Activated CD8-positive, alpha-beta memory T cell treated with anti-CD3 and anti-CD28 coated beads, Interleukin-2, amount 50 U/mL, for 1 hour (primary cell): Measurements from ENCODE around the gene SDC1.

Experiments
- DNase-seq: peaks from one replicate; pipeline ENCODE4 v3.0.0-alpha.2; 2020; ENCODE audit errors: extremely low read depth

The SDC1 gene

GRCh38 chr2:20170704-20171250, 54.2 kb downstream of the SDC1 start:
- no peak for DNase-seq

GRCh38 chr2:20169796-20170703, 54.9 kb downstream of the SDC1 start:
- DNase-seq, result no peak

GRCh38 chr2:20168727-20169696, 55.9 kb downstream of the SDC1 start:
- no peak for DNase-seq

- DNase-seq, result no peak
Observed at GRCh38 chr2:20168048-20168726, 56.7 kb downstream of the SDC1 start.

GRCh38 chr2:20167356-20167755, 57.6 kb downstream of the SDC1 start:
- no peak for DNase-seq

- no peak for DNase-seq
Observed at GRCh38 chr2:20165677-20166509, 59.0 kb downstream of the SDC1 start.

GRCh38 chr2:20164734-20165478, 60.0 kb downstream of the SDC1 start:
- DNase-seq, result no peak

- no peak for DNase-seq
Observed at GRCh38 chr2:20164061-20164733, 60.7 kb downstream of the SDC1 start.

- no peak for DNase-seq
Observed at GRCh38 chr2:20159411-20160070, 65.4 kb downstream of the SDC1 start.

- DNase-seq, result no peak
Observed at GRCh38 chr2:20157193-20157891, 67.6 kb downstream of the SDC1 start.

- no peak for DNase-seq
Observed at GRCh38 chr2:20156836-20157192, 68.1 kb downstream of the SDC1 start.

- DNase-seq, result no peak
Observed at GRCh38 chr2:20156076-20156759, 68.7 kb downstream of the SDC1 start.

GRCh38 chr2:20153131-20153851, 71.6 kb downstream of the SDC1 start:
- no peak for DNase-seq

- no peak for DNase-seq
Observed at GRCh38 chr2:20150806-20151571, 73.9 kb downstream of the SDC1 start.
